Measurements from ENCODE around the gene DNAH14. TPM values are rescaled to one million over a fixed set of nuclear protein-coding genes. Genes with fewer than 3 reads are reported as not detected.
A peak's percentile ranks its signal among the peaks of the same experiment; 100 is the strongest.

Gene DNAH14
- total and polyA plus RNA-seq, 9 of the 15 experiments (the other 6 are each of a cell fraction or from before 2014, with no cell fraction given), result 58.4 to 142 (median 98.4) TPM

GRCh38 chr1:224929335-224930237 is at the start of gene DNAH14 (continued):
- no peak for TF ChIP-seq ZNF449 (CRISPR knock-in tag; IDR thresholded peaks at IDR 0.05)
- TF ChIP-seq MCM3 (IDR thresholded peaks at IDR 0.05), result no peak
- TF ChIP-seq, protein P1, sequence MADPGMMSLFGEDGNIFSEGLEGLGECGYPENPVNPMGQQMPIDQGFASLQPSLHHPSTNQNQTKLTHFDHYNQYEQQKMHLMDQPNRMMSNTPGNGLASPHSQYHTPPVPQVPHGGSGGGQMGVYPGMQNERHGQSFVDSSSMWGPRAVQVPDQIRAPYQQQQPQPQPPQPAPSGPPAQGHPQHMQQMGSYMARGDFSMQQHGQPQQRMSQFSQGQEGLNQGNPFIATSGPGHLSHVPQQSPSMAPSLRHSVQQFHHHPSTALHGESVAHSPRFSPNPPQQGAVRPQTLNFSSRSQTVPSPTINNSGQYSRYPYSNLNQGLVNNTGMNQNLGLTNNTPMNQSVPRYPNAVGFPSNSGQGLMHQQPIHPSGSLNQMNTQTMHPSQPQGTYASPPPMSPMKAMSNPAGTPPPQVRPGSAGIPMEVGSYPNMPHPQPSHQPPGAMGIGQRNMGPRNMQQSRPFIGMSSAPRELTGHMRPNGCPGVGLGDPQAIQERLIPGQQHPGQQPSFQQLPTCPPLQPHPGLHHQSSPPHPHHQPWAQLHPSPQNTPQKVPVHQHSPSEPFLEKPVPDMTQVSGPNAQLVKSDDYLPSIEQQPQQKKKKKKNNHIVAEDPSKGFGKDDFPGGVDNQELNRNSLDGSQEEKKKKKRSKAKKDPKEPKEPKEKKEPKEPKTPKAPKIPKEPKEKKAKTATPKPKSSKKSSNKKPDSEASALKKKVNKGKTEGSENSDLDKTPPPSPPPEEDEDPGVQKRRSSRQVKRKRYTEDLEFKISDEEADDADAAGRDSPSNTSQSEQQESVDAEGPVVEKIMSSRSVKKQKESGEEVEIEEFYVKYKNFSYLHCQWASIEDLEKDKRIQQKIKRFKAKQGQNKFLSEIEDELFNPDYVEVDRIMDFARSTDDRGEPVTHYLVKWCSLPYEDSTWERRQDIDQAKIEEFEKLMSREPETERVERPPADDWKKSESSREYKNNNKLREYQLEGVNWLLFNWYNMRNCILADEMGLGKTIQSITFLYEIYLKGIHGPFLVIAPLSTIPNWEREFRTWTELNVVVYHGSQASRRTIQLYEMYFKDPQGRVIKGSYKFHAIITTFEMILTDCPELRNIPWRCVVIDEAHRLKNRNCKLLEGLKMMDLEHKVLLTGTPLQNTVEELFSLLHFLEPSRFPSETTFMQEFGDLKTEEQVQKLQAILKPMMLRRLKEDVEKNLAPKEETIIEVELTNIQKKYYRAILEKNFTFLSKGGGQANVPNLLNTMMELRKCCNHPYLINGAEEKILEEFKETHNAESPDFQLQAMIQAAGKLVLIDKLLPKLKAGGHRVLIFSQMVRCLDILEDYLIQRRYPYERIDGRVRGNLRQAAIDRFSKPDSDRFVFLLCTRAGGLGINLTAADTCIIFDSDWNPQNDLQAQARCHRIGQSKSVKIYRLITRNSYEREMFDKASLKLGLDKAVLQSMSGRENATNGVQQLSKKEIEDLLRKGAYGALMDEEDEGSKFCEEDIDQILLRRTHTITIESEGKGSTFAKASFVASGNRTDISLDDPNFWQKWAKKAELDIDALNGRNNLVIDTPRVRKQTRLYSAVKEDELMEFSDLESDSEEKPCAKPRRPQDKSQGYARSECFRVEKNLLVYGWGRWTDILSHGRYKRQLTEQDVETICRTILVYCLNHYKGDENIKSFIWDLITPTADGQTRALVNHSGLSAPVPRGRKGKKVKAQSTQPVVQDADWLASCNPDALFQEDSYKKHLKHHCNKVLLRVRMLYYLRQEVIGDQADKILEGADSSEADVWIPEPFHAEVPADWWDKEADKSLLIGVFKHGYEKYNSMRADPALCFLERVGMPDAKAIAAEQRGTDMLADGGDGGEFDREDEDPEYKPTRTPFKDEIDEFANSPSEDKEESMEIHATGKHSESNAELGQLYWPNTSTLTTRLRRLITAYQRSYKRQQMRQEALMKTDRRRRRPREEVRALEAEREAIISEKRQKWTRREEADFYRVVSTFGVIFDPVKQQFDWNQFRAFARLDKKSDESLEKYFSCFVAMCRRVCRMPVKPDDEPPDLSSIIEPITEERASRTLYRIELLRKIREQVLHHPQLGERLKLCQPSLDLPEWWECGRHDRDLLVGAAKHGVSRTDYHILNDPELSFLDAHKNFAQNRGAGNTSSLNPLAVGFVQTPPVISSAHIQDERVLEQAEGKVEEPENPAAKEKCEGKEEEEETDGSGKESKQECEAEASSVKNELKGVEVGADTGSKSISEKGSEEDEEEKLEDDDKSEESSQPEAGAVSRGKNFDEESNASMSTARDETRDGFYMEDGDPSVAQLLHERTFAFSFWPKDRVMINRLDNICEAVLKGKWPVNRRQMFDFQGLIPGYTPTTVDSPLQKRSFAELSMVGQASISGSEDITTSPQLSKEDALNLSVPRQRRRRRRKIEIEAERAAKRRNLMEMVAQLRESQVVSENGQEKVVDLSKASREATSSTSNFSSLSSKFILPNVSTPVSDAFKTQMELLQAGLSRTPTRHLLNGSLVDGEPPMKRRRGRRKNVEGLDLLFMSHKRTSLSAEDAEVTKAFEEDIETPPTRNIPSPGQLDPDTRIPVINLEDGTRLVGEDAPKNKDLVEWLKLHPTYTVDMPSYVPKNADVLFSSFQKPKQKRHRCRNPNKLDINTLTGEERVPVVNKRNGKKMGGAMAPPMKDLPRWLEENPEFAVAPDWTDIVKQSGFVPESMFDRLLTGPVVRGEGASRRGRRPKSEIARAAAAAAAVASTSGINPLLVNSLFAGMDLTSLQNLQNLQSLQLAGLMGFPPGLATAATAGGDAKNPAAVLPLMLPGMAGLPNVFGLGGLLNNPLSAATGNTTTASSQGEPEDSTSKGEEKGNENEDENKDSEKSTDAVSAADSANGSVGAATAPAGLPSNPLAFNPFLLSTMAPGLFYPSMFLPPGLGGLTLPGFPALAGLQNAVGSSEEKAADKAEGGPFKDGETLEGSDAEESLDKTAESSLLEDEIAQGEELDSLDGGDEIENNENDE (IDR thresholded peaks at IDR 0.05; ENCODE audit: low read depth, low read length), result no peak
- no peak for TF ChIP-seq PCBP2 (IDR thresholded peaks at IDR 0.05; ENCODE audit: low read depth, low read length, poor library complexity, severe bottlenecking)
- TF ChIP-seq NR2C1 (IDR thresholded peaks at IDR 0.05), result no peak
- TF ChIP-seq NR2C1 (tag; IDR thresholded peaks at IDR 0.05), result peak; percentile 43
- TF ChIP-seq, protein P2, sequence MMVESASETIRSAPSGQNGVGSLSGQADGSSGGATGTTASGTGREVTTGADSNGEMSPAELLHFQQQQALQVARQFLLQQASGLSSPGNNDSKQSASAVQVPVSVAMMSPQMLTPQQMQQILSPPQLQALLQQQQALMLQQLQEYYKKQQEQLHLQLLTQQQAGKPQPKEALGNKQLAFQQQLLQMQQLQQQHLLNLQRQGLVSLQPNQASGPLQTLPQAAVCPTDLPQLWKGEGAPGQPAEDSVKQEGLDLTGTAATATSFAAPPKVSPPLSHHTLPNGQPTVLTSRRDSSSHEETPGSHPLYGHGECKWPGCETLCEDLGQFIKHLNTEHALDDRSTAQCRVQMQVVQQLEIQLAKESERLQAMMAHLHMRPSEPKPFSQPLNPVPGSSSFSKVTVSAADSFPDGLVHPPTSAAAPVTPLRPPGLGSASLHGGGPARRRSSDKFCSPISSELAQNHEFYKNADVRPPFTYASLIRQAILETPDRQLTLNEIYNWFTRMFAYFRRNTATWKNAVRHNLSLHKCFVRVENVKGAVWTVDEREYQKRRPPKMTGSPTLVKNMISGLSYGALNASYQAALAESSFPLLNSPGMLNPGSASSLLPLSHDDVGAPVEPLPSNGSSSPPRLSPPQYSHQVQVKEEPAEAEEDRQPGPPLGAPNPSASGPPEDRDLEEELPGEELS (CRISPR knock-in tag; IDR thresholded peaks at IDR 0.05; ENCODE audit: borderline replicate concordance), result no peak; the same call in 1 of the 2 replicates
- 0 out of 2 replicates have a peak, but pooled peaks have one; percentile 10 for TF ChIP-seq NR4A1 (CRISPR knock-in tag; IDR thresholded peaks at IDR 0.05)
- no peak; the same call in 1 of the 2 replicates for TF ChIP-seq NR4A1 (tag; IDR thresholded peaks at IDR 0.05)
- TF ChIP-seq EP400 (IDR thresholded peaks at IDR 0.05), result peak; percentile 66; the same call in 1 of the 2 replicates

Data from K562 (cell line).